Kidney capillary endothelial cell (primary cell): ENCODE results near the gene TK2.
"Not testable (repeated sequence)": the region's sequence is repeated elsewhere in the genome, so short reads cannot be mapped to it uniquely, and the experiment has no call there.

Source experiments
- DNase-seq: peaks from one replicate; pipeline ENCODE4 v3.0.0-alpha.2; 2018; ENCODE audit warnings: low spot score

Gene TK2

DNA sequence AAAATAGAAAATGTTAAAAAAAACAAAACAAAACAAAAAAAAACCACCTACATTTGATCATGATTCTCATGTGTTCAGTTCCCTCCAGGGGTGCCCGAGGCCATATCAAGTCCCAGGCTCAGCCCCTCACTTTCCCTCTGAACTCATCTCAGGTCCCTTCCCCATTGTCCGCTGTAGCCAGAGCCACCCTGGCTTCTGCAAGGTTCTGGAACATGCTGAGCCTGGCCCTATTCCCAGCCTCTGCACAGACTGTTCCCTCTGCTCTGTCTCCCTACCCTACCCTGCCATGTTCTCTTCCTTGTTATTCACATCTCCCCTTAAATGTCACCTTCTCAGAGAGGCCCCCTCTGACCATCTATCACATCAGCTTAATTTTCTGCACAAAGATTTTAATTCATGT is 46.9 kb downstream of the TK2 start:
- no peak for DNase-seq

DNA sequence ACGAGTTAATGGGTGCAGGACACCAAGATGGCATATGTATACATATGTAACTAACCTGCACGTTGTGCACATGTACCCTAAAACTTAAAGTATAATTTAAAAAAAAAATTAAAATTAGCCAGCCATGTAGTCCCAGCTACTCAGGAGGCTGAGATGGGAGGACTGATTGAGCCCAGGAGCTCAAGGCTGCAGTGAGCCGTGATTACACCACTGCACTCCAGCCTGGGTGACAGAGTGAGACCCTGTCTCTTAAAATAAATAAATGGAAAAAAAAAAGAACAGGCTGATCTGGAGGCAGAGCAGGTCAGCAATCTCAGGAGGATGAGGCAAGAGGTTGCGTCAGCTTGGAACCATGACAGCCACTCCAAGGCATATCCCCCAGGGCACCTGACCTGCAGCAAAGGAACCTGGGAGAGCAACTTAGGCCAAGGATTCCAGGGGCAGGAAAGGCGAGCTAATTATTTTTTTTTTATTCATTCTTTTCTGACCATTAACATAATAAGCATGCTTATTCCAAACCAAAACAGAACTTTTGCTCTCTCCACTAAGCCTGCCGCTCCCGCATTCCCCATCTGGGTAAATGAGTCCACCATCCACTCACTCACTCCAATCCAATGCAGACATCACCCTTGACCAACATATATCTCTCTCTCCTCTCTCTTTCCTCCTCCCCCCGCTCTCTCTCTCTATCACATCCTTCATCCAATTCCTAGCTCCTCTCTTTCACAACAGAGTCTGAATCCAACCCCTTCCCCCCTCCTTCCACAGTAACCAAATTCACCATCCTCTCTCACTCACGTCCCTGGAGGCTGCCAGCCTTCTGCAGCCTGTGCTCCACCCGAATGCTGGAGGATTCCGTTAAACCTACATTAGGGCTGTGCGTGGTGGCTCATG is 47.7 kb downstream of the TK2 start:
- DNase-seq: no peak

DNA sequence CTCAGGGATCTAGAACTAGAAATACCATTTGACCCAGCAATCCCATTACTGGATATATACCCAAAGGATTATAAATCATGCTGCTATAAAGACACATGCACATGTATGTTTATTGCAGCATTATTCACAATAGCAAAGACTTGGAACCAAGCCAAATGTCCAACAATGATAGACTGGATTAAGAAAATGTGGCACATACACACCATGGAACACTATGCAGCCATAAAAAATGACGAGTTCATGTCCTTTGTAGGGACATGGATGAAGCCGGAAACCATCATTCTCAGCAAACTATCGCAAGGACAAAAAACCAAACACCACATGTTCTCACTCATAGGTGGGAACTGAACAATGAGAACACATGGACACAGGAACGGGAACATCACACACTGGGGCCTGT is 48.4 kb downstream of the TK2 start:
- not testable (repeated sequence) for DNase-seq

DNA sequence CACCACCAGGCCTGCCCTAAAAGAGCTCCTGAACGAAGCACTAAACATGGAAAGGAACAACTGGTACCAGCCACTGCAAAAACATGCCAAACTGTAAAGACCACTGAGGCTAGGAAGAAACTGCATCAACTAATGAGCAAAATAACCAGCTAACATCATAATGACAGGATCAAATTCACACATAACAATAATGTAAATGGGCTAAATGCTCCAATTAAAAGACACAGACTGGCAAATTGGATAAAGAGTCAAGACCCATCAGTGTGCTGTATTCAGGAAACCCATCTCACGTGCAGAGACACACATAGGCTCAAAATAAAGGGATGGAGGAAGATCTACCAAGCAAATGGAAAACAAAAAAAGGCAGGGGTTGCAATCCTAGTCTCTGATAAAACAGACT is 52.0 kb downstream of the TK2 start:
- not testable (repeated sequence) for DNase-seq

DNA sequence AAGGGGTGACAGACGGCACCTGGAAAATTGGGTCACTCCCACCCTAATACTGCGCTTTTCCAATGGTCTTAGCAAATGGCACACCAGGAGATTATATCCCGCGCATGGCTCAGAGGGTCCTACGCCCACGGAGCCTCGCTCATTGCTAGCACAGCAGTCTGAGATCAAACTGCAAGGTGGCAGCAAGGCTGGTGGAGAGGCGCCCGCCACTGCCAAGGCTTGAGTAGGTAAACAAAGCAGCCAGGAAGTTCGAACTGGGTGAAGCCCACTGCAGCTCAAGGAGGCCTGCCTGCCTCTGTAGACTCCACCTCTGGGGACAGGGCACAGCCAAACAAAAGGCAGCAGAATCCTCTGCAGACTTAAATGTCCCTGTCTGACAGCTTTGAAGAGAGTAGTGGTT is 53.7 kb downstream of the TK2 start:
- DNase-seq: not testable (repeated sequence)

DNA sequence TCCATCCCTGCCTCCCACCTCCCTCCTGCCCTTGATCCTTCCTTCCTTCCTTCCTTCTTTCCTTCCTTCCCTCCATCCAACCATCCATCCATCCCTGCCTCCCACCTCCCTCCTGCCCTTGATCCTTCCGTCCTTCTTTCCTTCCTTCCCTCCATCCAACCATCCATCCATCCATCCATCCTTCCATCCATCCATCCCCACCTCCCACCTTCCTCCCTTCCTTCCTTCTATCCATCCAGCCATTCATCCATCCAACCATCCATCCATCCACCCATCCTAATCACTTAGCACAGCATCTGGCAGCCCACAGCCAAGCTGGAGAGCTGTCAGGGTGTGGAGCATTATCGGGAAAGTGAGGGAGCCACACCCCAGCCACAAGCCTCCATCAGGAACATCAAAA is 54.5 kb downstream of the TK2 start:
- DNase-seq: no peak

DNA sequence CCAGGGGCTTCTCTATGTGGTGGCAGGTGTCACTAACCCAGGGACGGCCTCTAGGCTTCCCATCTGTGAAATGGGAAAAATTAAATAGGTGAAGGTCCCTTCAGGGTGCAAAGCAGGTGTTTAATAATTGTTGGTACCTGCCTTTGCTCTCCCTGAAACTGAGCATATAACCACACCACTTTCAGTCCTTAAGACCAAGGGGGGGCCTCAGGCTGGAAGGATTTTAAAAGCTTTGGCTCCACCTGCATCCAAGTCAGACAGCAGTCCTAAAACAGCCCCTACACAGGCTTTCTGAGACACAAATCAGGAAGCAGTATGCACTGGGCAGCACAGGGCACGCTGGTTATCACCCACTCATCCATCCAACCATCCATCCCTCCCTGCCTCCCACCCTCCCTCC is 55.0 kb downstream of the TK2 start:
- DNase-seq: no peak

DNA sequence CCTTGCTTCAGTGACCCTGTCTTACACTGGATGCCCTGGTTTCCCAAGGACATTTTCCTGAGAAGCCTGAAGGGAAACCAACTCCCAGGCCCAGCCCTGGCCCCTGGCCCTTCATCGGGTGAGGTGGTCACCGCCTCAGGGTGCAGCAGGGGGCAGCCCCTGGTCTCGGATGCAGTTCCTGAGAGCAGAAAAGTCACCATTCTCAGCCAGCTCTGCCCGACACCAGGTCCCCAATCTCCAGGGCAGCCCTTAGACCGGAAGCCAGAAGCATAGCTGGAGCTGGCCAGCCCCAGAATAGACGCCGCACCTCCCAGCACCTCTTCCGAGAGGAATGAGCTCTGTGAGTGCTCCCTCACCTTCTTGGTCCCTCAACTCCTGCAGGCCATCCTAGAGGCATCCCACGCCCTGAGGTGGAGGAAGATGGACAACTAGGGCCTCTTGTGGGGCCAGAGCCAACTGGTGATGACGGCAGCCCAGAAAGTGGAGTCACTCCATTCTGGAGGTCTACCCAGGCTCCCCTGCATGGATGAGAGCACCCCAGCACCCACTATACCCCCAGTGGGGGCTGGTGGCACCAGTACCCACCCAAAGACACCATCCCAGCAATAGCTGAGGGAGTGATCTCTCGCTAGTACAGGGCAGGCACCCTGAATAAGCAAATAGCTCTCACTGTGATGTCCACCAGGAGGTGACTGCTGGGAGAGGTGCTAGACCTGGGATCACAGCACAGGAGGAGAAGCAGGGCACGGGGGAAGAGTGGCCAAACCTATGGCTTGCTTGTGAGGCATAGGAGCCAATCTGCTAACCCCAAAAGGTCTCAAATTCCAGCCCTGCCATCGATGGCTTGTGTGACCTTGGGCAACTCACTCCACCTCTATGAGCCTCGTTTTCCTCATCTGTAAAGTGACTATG is 56.2 kb downstream of the TK2 start:
- DNase-seq: no peak

DNA sequence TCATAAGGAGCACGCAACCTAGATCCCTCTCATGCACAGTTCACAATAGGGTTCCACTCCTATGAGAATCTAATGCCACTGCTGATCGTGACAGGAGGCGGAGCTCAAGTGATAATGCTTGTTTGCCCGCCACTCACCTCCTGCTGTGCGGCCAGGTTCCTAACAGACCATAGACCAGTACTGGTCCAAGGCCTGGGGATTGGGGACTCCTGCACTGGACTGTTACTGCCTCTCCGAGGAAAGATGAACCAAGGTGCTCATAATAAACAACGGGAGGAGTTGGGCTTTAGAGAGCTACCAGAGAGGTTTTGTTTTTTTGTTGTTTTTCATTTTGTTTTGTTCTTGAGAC is 58.2 kb downstream of the TK2 start:
- DNase-seq: no peak

DNA sequence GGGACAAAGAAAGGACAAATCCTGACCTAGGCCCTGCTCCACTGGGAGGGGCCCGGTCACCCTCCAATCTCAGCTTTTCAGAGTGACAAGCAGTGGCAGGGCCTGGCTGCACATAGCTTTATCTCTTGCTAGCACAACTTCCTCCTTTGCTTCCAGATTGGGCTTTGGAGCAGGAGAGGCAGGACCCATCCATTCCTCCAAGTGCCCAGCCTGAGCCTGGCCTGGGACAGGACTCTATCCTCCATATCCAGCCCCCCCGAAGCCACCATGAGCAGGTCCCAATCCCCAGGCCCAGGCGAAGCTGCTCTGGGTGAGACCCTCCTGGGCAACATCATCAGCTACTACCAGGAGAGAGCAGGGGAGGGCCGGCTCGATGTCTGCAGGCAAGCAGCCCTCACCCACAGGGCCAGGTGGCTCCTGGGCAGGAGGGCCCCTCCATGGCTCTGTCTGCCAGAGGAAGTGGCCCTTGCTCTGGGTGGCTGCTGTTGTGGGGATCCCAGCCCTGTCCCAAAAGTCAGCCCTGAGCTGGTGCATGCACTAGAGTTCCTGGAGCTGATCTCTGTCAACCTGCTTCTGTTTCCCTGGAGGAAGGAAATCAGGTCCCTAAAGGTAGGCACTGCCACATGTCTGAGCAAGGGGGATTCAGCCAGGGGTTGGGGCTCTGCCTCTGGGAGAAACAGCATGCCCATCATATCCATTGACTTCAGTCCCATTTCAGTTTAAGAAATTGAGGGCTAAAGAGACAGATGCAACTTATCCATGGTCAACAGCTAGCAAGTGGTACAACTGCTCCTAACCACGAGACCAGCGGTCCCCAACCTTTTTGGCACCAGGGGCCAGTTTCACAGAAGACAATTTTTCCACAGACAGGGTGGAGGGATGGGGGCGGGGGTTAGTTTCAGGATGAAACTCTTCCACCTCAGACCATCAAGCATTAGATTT is 58.9 kb downstream of the TK2 start:
- no peak for DNase-seq

DNA sequence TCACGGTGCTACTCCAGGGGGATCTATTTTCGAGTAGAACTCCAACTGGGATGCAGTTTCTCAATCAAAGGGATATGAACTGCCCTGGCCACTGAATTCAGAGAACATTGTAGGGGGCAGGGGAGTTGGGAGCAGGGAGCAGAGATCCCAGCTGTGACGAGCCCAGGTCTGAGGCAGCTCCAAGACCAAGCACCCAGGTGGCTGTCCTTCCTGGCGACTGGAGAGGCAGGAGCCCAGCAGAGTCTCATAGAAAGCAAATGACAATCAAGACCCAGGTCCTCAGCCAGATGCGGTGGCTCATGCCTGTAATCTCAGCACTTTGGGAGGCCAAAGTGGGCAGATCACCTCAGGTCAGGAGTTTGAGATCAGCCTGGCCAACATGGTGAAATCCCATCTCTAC is 60.1 kb downstream of the TK2 start:
- DNase-seq: no peak

DNA sequence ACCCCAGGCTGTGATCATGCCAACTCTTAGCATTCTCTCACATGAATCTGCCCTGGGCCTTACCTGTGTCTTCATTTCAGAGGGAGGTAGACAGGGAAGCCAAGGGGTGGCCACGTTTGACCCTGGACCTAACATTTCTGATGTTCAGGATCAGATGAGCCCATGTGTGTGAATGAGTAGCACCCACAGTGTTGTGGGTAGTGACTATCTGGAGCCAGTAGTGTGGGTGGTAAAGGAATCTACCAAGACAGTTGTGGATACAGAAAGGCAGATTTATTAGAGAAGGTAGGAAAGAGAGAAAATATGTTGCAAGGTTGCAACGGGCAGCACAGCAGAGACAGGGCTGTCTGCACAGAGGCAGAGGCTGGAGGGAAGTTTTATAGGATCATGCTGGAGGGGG is 60.5 kb downstream of the TK2 start:
- no peak for DNase-seq

DNA sequence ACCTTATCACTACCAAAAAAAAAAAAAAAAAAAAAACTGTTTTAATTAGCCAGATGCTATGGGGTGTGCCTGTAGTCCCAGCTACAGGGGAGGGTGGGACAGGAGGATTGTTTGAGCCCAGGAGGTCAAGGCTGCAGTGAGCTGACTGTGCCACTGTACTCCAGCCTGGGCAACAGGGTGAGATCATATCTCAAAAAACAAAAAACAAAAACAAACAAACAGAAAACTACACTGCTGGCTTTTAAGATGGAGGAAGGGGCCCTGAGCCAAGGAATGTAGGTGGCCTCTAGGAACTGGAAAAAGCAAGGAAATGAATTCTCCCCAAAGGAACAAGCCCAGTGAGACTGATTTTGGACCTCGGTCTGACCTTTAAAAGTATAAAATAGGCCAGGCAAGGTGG is 61.4 kb downstream of the TK2 start:
- no peak for DNase-seq

DNA sequence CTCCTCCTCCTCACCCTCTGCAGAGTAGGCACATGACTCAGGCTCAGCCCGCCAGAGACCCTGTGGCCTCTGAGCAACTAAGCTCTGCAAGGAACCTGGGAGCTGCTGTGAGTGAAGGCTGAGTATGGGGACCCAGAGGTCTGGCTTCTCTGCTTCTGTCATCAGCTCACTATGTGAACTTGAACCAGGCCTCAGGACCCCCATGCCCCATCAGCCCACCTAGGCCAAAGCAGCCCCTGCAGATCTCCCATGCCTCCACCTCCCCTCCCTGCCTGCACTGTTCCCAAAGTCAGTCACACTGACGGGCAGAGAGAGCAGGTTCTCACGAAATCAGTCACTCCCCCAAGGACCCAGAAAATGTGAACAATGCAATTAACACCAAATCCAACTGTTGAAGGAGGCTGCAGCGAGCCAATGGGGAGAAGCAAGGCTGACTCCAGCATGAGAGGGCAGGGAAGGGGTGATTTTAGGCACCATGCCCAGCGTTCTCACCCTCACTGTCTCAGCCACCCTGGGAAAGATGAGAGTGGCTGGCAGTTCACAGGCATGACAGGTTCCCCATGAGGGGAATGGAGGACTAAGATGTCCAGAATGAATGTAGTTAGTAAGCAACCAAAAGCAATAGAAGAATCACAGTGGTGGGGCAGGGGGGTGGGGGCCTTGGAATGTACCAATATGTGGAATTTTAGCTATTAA is 62.2 kb downstream of the TK2 start:
- no peak for DNase-seq

DNA sequence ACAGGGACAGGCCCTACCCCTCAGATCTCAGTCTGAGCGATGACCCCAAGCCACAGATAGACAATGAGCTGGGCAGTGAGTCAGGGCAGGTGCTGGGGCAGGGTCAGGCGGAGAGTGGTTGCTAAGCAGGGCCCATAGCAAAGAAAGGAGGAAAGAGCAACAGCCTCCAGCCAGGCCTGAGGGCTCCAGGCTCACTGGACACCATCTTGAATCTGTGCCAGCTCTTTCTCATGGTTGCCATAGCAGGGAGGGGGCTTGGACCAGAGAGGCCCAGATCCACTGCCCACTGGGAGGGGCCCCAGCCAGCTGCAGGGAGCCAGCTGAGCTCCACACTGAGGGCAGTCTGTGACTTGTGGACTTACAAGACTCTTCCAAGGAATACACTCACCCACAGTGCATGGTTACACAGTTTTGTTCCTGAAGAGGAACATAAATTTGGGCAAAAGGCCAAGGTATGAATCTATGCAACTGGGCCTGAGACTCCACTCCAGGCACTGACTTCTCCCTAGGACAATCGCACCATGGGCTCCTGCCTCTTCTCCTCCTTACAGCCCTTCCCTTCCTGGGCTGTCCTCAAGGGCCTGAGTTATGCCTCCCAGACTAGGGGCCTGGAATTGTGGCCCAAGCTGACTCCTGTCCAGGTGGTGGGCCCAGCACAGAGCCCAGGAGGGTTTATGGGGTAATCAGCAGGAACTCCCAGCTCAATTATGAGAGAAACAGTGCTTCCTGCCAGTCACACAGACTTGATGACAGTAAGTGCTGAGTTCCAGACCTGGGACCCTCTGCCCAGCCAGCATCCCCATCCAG is 62.9 kb downstream of the TK2 start:
- no peak for DNase-seq

DNA sequence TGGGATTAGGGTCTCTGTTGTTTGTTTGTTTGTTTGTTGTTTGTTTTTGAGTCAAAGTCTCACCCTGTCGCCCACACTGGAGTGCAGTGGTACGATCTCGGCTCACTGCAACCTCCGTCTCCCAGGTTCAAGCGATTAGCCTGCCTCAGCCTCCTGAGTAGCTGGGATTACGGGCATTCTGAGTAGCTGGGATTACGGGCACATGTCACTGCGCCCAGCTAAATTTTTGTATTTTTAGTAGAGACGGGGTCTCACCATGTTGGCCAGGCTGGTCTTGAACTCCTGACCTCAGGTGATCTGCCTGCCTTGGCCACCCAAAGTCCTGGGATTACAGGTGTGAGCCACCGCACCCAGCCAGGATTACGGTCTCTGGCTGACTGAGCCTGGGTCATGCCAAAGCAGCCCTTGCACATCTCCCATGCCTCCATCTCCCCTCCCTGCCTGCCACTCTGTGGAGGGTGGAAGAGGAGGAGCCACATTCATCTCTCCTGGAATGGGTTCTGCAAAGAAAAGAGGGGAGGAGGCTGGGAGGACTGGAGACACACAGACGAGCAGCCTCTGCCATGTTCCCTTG is 63.6 kb downstream of the TK2 start:
- no peak for DNase-seq

DNA sequence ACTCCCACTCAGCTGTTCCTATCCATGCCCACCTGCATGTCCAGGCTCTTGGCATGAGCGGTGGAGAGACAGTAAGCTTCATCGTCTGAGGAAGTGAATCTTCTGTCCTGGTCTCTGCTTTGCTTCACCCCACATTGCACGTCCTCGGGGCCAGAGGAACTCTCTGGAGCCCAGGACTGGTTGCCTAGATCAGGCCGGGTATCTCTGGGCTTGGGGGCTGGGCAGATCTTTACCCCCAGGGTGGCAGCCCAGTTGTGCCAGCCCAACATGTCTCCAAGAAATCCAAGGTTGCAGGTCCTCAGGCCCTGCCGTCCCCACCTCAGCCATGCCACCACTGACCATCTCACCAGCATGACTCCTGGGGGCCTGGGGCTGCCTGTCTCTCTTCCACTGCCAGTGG is 64.5 kb downstream of the TK2 start:
- no peak for DNase-seq

DNA sequence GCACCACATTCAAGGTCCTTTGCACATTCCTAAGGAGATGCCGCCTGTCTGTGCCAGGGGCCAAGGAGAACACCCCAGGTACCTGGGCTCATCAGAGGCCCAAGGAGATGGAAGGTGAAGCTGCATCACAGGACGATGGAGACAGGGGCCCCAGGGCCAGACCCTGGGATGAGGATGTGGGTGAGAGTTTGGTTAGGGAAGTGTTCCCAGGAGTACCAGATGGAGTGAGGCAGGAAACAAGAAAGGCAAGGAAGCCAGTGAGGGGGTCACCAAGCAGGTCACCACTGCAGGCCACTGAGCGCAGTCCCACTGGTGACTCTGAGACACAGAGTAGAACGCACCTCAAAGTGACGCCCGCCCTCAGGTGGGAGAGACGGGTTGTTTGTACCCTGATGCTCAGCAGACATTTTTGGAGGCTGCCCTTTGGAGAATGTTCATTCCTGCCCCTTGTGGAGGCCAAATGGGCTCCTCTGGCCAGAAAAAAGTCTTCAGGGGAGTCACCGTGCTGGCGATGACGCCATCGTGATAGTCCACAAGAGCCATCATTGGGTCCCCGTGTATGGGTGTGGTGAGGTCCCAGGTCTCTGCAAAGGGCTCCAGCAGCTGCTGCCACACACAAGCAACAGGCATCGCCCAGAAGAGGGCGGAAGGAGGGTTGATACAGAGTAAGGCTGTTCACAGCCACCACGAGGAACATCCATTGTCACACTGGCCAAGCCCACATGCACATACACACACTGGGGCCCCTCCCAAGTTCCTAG is 65.3 kb downstream of the TK2 start:
- no peak for DNase-seq

DNA sequence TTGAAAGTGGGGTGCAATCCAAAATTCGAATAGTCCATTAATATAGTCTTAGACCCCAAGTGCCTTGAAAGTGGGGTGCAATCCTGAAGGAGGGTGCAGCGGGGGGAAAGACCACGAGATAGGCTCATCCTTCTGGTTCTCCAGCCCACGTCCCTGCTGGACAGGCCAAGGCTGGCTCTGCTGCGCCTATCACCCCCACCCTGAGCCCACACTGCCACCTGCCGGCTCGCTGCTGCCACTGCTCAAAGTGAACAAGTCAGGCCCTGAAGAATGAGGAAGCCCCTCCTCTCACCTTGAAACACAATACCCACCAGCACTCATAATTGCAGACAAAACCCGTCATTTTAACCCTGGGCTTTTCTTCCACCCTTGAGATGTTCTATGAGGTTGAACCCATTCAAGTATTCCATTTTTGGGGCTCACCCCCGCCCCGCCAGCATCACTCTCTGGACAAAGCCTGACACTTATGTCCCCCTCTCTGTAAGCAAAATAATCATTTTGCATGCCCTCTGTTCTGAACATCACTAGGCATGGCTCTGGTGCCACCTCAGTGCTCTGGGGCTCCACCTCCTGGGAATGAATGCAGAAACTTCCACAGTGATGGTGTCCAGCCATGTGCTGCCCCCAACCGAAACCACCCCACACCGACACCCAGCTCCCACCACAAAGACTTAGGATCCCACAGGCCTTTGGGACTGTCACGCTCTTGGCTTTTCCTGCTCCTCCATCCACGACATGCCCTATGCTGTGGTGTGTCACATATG is 66.1 kb downstream of the TK2 start:
- DNase-seq: peak; percentile 78
